GM12892 (cell line): ENCODE data around the gene TAL2.

Experiments
- POLR2A ChIP-seq: IDR thresholded peaks from 2 replicates; pipeline ENCODE4 v1.6.1; 2011; ENCODE audit warnings: low read depth, low read length, control low read depth
- POLR2AphosphoS5 ChIP-seq: IDR thresholded peaks from 2 replicates; pipeline ENCODE4 v1.6.1; 2011; ENCODE audit warnings: low read depth, low read length, control low read depth

DNA sequence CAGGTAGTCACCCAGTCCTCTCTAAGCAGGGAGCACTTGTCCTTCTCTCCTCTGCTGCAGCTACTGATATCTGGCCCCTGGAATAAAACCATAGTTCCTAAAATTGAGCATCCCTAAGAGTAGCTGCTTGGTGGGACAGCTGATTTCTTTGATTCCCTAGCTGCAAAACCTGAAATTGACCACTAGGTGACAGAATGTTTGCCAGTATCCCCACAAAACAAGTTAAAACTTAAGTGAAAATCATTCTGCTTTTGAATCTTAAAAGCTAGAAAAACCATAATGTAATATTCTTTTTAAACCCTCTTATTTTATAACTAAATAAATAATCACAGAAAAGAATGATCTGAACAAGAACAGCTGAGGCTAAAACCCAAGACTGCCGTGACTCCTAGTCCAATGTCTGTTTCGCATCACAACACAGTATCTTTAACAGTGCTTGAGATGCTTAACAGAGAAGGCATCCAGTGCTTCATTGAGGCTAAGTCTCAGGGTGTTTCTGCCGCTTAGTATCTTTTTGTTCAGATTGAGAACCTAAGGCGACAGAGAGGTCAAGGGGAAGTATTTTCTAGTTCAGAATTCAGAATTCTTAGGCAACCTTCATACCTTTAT lies 24.4 kb upstream of the TAL2 start:
- TF ChIP-seq POLR2A, result no peak
- no peak for TF ChIP-seq POLR2AphosphoS5
